Stimulated activated CD8-positive, alpha-beta memory T cell treated with anti-CD3 and anti-CD28 coated beads, Interleukin-12 subunit alpha, Interleukin-12 subunit beta, amount 100 ng/mL, for 24 hours (primary cell): Measurements from ENCODE around the gene IFNL2.

Experiments
- DNase-seq: peaks from one replicate; pipeline ENCODE4 v3.0.0-alpha.2; 2020; ENCODE audit errors: extremely low read depth

IFNL2 gene

DNA sequence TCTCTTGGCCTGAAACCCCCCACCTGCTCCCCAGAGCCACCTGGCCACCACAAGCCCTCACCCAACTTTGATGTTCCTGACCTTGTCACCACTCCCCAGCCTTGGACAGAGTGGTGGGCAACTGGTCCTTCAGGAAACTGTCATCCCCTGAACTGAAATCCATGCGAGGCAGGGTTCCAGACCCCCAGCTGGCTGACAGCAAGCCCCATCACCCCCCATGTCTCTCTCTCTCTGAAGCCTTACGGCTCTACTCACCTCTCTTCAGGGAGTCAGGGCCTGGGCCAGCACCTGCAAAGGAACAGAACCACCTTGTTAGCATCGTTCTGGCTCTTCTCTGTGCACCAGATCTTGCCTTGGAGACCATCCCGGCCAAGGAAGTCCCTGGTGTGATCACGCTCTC, 49.9 kb downstream of the IFNL2 start:
- DNase-seq = no peak

DNA sequence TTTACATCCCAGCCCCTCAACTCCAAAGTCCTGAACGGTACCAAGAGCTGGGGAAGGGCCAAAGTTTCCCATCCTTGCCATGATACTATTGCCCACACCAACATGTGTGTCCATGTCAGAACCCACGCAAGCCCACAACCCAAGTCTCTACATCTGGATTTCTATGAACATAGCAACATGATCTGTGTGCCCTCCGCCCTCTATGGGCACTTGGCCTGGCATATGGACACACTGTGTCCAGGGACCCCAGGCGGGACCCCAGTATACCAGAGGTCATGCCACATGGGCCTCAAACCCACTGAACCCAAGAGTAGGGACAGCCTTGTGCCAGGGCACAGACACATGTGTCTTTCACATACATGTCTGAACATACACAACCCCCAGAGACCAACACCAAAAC, 50.5 kb downstream of the IFNL2 start:
- no peak for DNase-seq

DNA sequence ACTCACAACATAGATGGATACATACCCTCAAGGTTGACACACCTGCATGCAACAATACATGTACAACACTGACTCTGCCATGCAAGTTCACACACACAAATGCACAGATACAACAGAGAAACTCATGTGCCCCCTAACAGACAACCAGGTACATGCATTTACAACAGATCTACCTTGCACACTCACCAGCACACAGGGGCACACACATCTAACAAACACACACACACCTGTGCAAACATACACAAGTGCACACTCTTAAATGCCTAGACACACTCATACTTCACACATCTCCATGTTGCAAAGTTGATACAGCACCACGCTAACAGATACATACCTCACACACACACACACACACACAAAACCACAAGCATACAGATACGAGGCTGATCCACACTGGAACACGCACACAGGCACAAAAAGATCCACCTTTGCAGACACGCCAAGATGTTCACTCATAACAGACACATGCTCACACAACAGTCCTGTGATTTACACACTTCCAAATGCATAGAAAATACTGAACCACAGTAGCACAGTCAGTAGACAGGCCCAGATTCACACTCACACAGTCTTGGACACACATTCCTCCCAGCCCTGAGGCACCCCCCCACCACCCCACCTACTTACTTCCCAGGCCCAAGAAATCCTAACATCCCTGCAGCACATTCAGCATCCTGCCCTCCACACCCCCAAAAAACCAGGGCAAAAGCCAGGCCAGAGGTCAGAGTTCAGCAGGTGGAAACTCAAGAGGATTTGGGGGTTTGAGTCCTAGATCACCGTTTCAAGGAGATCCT, 51.1 kb downstream of the IFNL2 start:
- no peak for DNase-seq
